HepG2 (cell line): Measurements from ENCODE around the gene TAB2. TPM values are rescaled to one million over a fixed set of nuclear protein-coding genes. Genes with fewer than 3 reads are reported as not detected.

Experiments used
- ATM ChIP-seq: fragments of 450-650 bp; IDR thresholded peaks from 2 replicates; pipeline ENCODE4 v1.7.1; 2017; ENCODE audit warnings: mild to moderate bottlenecking, borderline replicate concordance
- CHCHD3 ChIP-seq: sonication (generic); formaldehyde crosslinking; IDR thresholded peaks from 2 replicates; pipeline ENCODE4 v1.8.0; 2022; ENCODE audit warnings: mild to moderate bottlenecking, missing genetic modification reagents, moderate library complexity
- GATA4 ChIP-seq: sonication (generic); IDR thresholded peaks from 2 replicates; pipeline ENCODE4 v1.6.1; 2016; ENCODE audit warnings: antibody characterized with exemption, low read depth, borderline replicate concordance
- GATAD2A ChIP-seq: IDR thresholded peaks from 2 replicates; pipeline ENCODE4 v1.6.1; 2016
- HCFC1 ChIP-seq: fragments of 150-350 bp; IDR thresholded peaks from 2 replicates; pipeline ENCODE4 v1.6.1; 2014; ENCODE audit warnings: low read depth, low read length
- HMG20A ChIP-seq: IDR thresholded peaks from 2 replicates; pipeline ENCODE4 v1.6.1; 2016; ENCODE audit warnings: borderline replicate concordance
- HNF4G ChIP-seq, 2 experiments: sonication (generic) in 1 of 2; formaldehyde crosslinking in 1 of 2; IDR thresholded peaks; 2 replicates each; pipeline versions ENCODE4 v1.4.0 to v1.6.1; 2011 to 2020; ENCODE audit warnings: borderline replicate concordance in 2 of 2, low read depth in 2 of 2, mild to moderate bottlenecking in 2 of 2, low read length in 1 of 2, missing genetic modification reagents in 1 of 2, moderate library complexity in 1 of 2
- ISL2 ChIP-seq: sonication (generic); formaldehyde crosslinking; IDR thresholded peaks from 2 replicates; pipeline ENCODE4 v1.5.0; 2020; ENCODE audit warnings: missing genetic modification reagents
- KDM3A ChIP-seq: IDR thresholded peaks from 2 replicates; pipeline ENCODE4 v1.6.1; 2018; ENCODE audit warnings: low read depth, missing compliant biosample characterization
- NR2F6 ChIP-seq, 2 experiments: IDR thresholded peaks; 2 replicates each; pipeline ENCODE4 v1.6.1; 2016; ENCODE audit warnings: antibody characterized with exemption in 1 of 2, mild to moderate bottlenecking in 1 of 2
- RBFOX2 ChIP-seq: fragments of 200-400 bp; formaldehyde crosslinking; IDR thresholded peaks from 2 replicates; pipeline ENCODE4 v1.6.1; 2017; ENCODE audit warnings: low read depth, mild to moderate bottlenecking, low read length
- SP4 ChIP-seq: sonication (generic); formaldehyde crosslinking; IDR thresholded peaks from 2 replicates; pipeline ENCODE4 v1.8.1; 2023; ENCODE audit warnings: mild to moderate bottlenecking, missing genetic modification reagents
- THYN1 ChIP-seq: sonication (generic); formaldehyde crosslinking; IDR thresholded peaks from 2 replicates; pipeline ENCODE4 v1.8.1; 2023; ENCODE audit warnings: low read depth, mild to moderate bottlenecking, moderate library complexity, missing genetic modification reagents, borderline replicate concordance
- ZEB1 ChIP-seq: IDR thresholded peaks from 2 replicates; pipeline ENCODE4 v1.6.1; 2012; ENCODE audit warnings: mild to moderate bottlenecking, low read depth, inconsistent platforms; ENCODE audit not compliant: insufficient replicate concordance
- ZMAT3 ChIP-seq: sonication (generic); formaldehyde crosslinking; conservative IDR thresholded peaks from 2 replicates; pipeline ENCODE4 v1.7.0; 2021; ENCODE audit warnings: missing genetic modification reagents
- ZNF180 ChIP-seq: sonication (generic); formaldehyde crosslinking; IDR thresholded peaks from 2 replicates; pipeline ENCODE4 v1.4.0; 2020; ENCODE audit warnings: low read depth, missing genetic modification reagents, borderline replicate concordance
- ZNF530 ChIP-seq: sonication (generic); formaldehyde crosslinking; IDR thresholded peaks from 2 replicates; pipeline ENCODE4 v1.5.0; 2020; ENCODE audit warnings: low read depth, mild to moderate bottlenecking, missing genetic modification reagents
- ZNF556 ChIP-seq: sonication (generic); formaldehyde crosslinking; IDR thresholded peaks from 2 replicates; pipeline ENCODE4 v1.4.0; 2020; ENCODE audit warnings: mild to moderate bottlenecking, missing genetic modification reagents, borderline replicate concordance
- ZNF589 ChIP-seq: sonication (generic); formaldehyde crosslinking; conservative IDR thresholded peaks from 2 replicates; pipeline ENCODE4 v1.8.0; 2022; ENCODE audit warnings: mild to moderate bottlenecking, moderate library complexity, missing genetic modification reagents
- ZNF670 ChIP-seq: sonication (generic); formaldehyde crosslinking; IDR thresholded peaks from 2 replicates; pipeline ENCODE4 v1.8.0; 2022; ENCODE audit warnings: mild to moderate bottlenecking, missing genetic modification reagents, borderline replicate concordance
- ZNF891 ChIP-seq: sonication (generic); formaldehyde crosslinking; IDR thresholded peaks from 2 replicates; pipeline ENCODE4 v1.5.0; 2020; ENCODE audit warnings: mild to moderate bottlenecking, missing genetic modification reagents
- polyA plus RNA-seq, 8 experiments: library from polyadenylated mRNA; depleted of rRNA in 3 of 8; stranded (reverse) in 7 of 8; unstranded in 1 of 8; fragments of >200 nt; fragmentation: Illumina TruSeq in 4 of 8; extraction: Trizol in 4 of 8; gene quantifications; 2 replicates each; pipeline versions ENCODE4 v1.2.1 to v1.2.3, GENCODE V29; 2011 to 2016; ENCODE audit warnings: low read depth in 4 of 8, missing spikeins in 1 of 8, mixed read lengths in 1 of 8; ENCODE audit not compliant: insufficient read depth in 1 of 8
- total RNA-seq, 5 experiments: library from RNA; depleted of rRNA; stranded (reverse); fragments of >200 nt; fragmentation: Illumina TruSeq; extraction: Trizol; gene quantifications; 2 replicates each; pipeline ENCODE4 v1.2.3, GENCODE V29; 2016; ENCODE audit warnings: low read depth in 1 of 5
- TF ChIP-seq, protein P1 (sequence below): sonication (generic); formaldehyde crosslinking; IDR thresholded peaks from 2 replicates; pipeline ENCODE4 v1.4.0; 2020; ENCODE audit warnings: missing genetic modification reagents
- TF ChIP-seq, protein P2 (sequence below): sonication (generic); formaldehyde crosslinking; IDR thresholded peaks from 2 replicates; pipeline ENCODE4 v1.8.0; 2022; ENCODE audit warnings: mild to moderate bottlenecking, missing genetic modification reagents, moderate library complexity
- TF ChIP-seq, protein P3 (sequence below): sonication (generic); formaldehyde crosslinking; IDR thresholded peaks from 2 replicates; pipeline ENCODE4 v1.5.1; 2020; ENCODE audit warnings: mild to moderate bottlenecking, missing genetic modification reagents, borderline replicate concordance

Gene TAB2
- total and polyA plus RNA-seq, 2 of the 13 experiments (the other 11 are each of a cell fraction or from before 2014, with no cell fraction given), result 23.7 to 50.2 TPM

DNA sequence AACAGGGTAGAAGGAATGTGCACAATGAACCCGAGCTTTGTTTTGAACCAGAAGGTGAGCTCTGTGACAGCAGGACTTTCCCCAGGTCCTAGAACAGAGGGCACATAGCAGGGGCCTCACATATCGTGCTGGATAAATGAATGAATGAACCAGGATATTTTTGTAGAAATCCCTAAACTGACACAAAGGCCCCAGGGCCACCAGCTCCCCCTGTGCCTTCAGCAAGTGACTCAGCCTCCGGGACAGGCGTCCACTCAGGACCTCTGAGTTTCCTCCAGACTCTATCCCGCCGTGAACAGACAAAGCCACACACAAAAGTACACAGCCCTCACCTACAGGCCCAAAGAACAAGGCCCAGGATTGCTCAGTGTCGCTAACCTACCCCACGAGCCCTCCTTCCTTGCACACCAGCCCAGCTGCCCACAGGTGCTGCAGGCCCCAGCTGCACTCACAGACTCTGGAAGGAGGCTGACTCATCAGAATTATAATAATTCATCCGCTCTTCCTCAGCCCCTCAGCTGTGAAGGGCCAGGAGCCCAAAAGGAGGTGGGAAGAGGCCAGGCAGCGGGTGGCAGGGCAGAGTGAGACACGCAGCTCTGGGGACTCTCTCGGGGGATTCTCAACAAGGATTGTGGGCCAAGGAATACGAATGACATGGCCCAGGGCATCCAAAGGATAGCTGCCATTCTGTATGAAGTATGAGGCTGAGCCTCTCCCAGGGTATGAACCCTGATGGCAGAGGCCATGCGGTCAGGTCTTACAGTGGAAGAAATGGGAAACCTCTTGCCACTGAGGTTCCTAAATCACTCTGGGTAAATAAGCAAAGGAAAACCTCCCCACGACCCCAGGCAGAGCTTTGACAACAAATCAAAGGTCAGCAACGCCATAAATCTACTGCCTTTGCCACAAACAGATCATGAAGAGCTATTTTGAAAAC, 123.5 kb downstream of the TAB2 start (continued):
- TF ChIP-seq, protein P1, sequence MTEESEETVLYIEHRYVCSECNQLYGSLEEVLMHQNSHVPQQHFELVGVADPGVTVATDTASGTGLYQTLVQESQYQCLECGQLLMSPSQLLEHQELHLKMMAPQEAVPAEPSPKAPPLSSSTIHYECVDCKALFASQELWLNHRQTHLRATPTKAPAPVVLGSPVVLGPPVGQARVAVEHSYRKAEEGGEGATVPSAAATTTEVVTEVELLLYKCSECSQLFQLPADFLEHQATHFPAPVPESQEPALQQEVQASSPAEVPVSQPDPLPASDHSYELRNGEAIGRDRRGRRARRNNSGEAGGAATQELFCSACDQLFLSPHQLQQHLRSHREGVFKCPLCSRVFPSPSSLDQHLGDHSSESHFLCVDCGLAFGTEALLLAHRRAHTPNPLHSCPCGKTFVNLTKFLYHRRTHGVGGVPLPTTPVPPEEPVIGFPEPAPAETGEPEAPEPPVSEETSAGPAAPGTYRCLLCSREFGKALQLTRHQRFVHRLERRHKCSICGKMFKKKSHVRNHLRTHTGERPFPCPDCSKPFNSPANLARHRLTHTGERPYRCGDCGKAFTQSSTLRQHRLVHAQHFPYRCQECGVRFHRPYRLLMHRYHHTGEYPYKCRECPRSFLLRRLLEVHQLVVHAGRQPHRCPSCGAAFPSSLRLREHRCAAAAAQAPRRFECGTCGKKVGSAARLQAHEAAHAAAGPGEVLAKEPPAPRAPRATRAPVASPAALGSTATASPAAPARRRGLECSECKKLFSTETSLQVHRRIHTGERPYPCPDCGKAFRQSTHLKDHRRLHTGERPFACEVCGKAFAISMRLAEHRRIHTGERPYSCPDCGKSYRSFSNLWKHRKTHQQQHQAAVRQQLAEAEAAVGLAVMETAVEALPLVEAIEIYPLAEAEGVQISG, result 0 out of 2 replicates have a peak, but pooled peaks have one; percentile 44
- TF ChIP-seq NR2F6 (IDR thresholded peaks at IDR 0.05) (0 out of 2 replicates have a peak, but pooled peaks have one; percentile 28), NR2F6 (CRISPR knock-in tag; IDR thresholded peaks at IDR 0.05) (no peak), ATM (no peak), RBFOX2 (no peak), HCFC1 (no peak), THYN1 (CRISPR knock-in tag) (no peak), ZNF670 (CRISPR knock-in tag) (no peak), ZMAT3 (CRISPR knock-in tag) (no peak), KDM3A (CRISPR knock-in tag) (no peak), ZNF891 (CRISPR knock-in tag) (peak; percentile 29; the same call in 1 of the 2 replicates), CHCHD3 (CRISPR knock-in tag) (no peak), GATAD2A (0 out of 2 replicates have a peak, but pooled peaks have one; percentile 8), ZEB1 (no peak), HMG20A (CRISPR knock-in tag) (no peak; the same call in 1 of the 2 replicates), ZNF530 (no peak), GATA4 (no peak), ISL2 (CRISPR knock-in tag) (0 out of 2 replicates have a peak, but pooled peaks have one; percentile 36), ZNF180 (CRISPR knock-in tag) (no peak), SP4 (CRISPR knock-in tag) (no peak), ZNF556 (CRISPR knock-in tag) (0 out of 2 replicates have a peak, but pooled peaks have one; percentile 34), ZNF589 (CRISPR knock-in tag) (no peak), HNF4G (IDR thresholded peaks at IDR 0.05; ENCODE audit: borderline replicate concordance, low read depth, low read length) (peak; percentile 44; the same call in 1 of the 2 replicates), HNF4G (CRISPR knock-in tag; IDR thresholded peaks at IDR 0.05; ENCODE audit: borderline replicate concordance, low read depth) (no peak)
- TF ChIP-seq, protein P2, sequence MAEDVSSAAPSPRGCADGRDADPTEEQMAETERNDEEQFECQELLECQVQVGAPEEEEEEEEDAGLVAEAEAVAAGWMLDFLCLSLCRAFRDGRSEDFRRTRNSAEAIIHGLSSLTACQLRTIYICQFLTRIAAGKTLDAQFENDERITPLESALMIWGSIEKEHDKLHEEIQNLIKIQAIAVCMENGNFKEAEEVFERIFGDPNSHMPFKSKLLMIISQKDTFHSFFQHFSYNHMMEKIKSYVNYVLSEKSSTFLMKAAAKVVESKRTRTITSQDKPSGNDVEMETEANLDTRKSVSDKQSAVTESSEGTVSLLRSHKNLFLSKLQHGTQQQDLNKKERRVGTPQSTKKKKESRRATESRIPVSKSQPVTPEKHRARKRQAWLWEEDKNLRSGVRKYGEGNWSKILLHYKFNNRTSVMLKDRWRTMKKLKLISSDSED (CRISPR knock-in tag), result no peak
- TF ChIP-seq, protein P3, sequence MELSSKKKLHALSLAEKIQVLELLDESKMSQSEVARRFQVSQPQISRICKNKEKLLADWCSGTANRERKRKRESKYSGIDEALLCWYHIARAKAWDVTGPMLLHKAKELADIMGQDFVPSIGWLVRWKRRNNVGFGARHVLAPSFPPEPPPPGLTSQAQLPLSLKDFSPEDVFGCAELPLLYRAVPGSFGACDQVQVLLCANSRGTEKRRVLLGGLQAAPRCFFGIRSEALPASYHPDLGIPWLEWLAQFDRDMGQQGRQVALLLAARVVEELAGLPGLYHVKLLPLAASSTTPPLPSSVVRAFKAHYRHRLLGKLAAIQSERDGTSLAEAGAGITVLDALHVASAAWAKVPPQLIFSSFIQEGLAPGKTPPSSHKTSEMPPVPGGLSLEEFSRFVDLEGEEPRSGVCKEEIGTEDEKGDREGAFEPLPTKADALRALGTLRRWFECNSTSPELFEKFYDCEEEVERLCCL (CRISPR knock-in tag), result no peak
